Gastroesophageal sphincter (tissue), 4 donors: Measurements from ENCODE around the gene SP7. TPM values are rescaled to one million over a fixed set of nuclear protein-coding genes. Genes with fewer than 3 reads are reported as not detected.
"Not testable (repeated sequence)": the region's sequence is repeated elsewhere in the genome, so short reads cannot be mapped to it uniquely, and the experiment has no call there.

Experiments used
- ATAC-seq: fragments of 150-250 bp; one replicate; pipeline ENCODE4 v1.9.1; 2016; ENCODE audit warnings: mild to moderate bottlenecking, moderate library complexity
- H3K27ac ChIP-seq, 4 donors: fragments of 200-600 bp; sonication (generic) in 3 of 4; 1 replicate in 3 of 4; 2 replicates in 1 of 4; pipeline ENCODE4 v1.5.1; 2016 to 2019
- H3K27me3 ChIP-seq: fragments of 200-600 bp; sonication (generic); one replicate; pipeline ENCODE4 v1.5.1; 2019
- H3K36me3 ChIP-seq, 2 donors: fragments of 200-600 bp; sonication (generic); one replicate each; pipeline ENCODE4 v1.5.1; 2019; ENCODE audit warnings: control low read depth in 1 of 2
- H3K4me1 ChIP-seq, 3 donors: fragments of 200-600 bp; sonication (generic); 1 replicate in 2 of 3; 2 replicates in 1 of 3; pipeline ENCODE4 v1.5.1; 2016 to 2019; ENCODE audit warnings: control low read depth in 2 of 3
- H3K4me3 ChIP-seq, 2 donors: fragments of 200-600 bp; sonication (generic); one replicate each; pipeline ENCODE4 v1.5.1; 2019; ENCODE audit warnings: mild to moderate bottlenecking in 1 of 2, moderate library complexity in 1 of 2
- H3K9me3 ChIP-seq, 3 donors: fragments of 200-600 bp; sonication (generic); one replicate each; pipeline ENCODE4 v1.5.1; 2017 to 2019; ENCODE audit warnings: control low read depth in 2 of 3
- EP300 ChIP-seq: sonication (generic); formaldehyde crosslinking; IDR thresholded peaks from one replicate; pipeline ENCODE4 v1.6.1; 2017; ENCODE audit warnings: antibody characterized with exemption, mild to moderate bottlenecking
- POLR2A ChIP-seq, 2 donors: fragments of 450-650 bp; IDR thresholded peaks; one replicate each; pipeline ENCODE4 v1.6.1; 2017; ENCODE audit warnings: antibody characterized with exemption in 2 of 2, mild to moderate bottlenecking in 2 of 2, moderate library complexity in 1 of 2
- POLR2AphosphoS5 ChIP-seq: sonication (generic); formaldehyde crosslinking; IDR thresholded peaks from one replicate; pipeline ENCODE4 v1.6.1; 2017; ENCODE audit warnings: antibody characterized with exemption
- WGBS, 2 donors: methylation state at CpG; one replicate each; pipeline ENCODE4 v1.1.5; 2018; ENCODE audit warnings: low coverage in 1 of 2; 5-methylcytosine and 5-hydroxymethylcytosine counted together
- total RNA-seq, 4 donors: library from RNA; depleted of rRNA; stranded (reverse); fragments of >200 nt; gene quantifications; one replicate each; pipeline ENCODE4 v1.1.0, GENCODE V29; 2016
- TF ChIP-seq, protein P1 (sequence below), 4 experiments: fragments of 200-600 bp in 2 of 4; fragments of 450-650 bp in 2 of 4; sonication (generic) in 1 of 4; IDR thresholded peaks; one replicate each; pipeline ENCODE4 v1.5.1; 2017 to 2019; ENCODE audit warnings: antibody characterized with exemption in 4 of 4, mild to moderate bottlenecking in 2 of 4, moderate library complexity in 2 of 4

SP7 gene
- total RNA-seq, 4 donors from 2014 or later: not detected

DNA sequence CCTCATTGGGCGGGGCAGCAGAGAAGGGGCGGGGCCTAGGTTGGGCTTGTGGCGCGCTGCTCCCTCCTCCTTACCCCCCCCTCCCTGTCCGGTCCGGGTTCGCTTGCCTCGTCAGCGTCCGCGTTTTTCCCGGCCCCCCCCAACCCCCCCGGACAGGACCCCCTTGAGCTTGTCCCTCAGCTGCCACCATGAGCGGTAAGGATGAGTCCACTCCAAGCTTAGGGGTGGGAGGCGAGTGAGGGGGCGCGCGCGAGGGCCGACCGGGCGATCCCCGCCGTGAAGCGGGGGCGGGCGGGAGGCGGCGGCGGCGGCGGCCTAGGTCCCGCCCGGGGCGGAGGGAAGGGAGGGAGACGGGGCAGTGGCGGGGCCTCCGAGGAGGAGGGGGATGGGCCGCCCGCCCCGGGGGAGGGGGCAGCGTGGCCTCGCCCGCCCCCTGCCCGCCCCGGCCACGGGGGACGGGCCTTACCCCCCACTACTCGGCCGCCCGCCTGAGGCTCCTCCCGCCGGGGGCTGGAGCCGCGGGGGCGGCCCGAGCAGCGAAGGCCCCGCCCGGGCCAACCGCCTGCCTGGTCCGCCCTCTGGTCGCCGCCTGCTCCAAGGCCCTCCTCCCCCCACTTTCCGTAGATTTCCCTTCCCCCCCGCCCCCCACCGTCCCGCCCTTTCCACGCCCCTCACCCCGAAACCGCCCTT, 44.1 kb upstream of the SP7 start, which contains the start of gene SP1:
Gene SP1, plus strand, starts transcription at position 73 of the 690 bp plus-strand sequence. Its CDS starts 116 bp downstream, at position 189.
- TF ChIP-seq POLR2AphosphoS5: no peak
- peak; percentile 43 to 61 for TF ChIP-seq POLR2A (IDR thresholded peaks at IDR 0.05)
- peak; percentile 76 for ATAC-seq
- H3K4me1 ChIP-seq: peaks cover 9 to 50% (median 46%) of the 10 kb centered on the region in 3 donors
- peak within 1 kb of the TSS; percentile 95 to 100 (median 100) for H3K27ac ChIP-seq
- H3K4me3 ChIP-seq: peak within 1 kb of the TSS; percentile 57 to 86
- no peaks in the 10 kb centered on the region for H3K9me3 ChIP-seq
- peaks cover 0 to 39% of the 10 kb centered on the region in 2 donors for H3K36me3 ChIP-seq
- 0% methylated on average over 1 to 4 of the region's 71 CpGs for WGBS, 2 donors
- H3K27me3 ChIP-seq: no peaks in the 10 kb centered on the region

DNA sequence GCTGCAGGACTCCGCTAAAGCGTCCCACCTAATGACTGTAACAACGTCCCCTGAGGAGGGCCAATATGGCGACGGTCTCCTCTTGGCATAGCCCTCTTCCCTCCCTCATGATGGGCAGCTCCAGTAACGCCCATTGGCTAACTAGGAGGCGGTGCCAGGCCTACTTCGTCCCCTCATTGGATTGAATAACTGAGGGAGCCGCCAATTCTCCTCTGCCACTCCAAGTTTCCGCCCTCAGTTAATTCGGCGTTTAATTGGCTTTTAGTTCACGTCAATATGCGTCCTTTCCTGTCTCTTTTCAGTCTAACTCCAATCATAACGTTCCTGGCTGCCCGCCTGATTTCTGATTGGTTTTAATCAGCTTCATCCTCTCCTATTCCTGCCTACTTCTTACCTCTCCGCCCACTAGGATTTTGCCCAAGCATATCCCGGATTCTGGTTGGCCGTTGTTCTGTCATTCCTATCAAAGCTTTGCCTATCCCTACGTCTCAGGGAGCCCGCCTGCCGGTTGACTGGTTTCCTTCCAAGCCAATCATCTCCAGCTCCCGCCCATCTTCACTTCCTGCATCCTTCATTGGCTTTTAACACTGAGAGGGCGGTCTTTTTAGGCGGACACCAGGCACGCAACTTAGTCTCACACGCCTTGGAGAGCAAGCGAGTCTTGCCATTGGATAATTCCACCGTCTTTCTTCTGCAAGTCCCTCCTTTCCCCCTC, 43.4 kb upstream of the SP7 start:
- TF ChIP-seq POLR2AphosphoS5: peak; percentile 95
- TF ChIP-seq POLR2A (IDR thresholded peaks at IDR 0.05): peak; percentile 64 to 87
- TF ChIP-seq, protein P1, sequence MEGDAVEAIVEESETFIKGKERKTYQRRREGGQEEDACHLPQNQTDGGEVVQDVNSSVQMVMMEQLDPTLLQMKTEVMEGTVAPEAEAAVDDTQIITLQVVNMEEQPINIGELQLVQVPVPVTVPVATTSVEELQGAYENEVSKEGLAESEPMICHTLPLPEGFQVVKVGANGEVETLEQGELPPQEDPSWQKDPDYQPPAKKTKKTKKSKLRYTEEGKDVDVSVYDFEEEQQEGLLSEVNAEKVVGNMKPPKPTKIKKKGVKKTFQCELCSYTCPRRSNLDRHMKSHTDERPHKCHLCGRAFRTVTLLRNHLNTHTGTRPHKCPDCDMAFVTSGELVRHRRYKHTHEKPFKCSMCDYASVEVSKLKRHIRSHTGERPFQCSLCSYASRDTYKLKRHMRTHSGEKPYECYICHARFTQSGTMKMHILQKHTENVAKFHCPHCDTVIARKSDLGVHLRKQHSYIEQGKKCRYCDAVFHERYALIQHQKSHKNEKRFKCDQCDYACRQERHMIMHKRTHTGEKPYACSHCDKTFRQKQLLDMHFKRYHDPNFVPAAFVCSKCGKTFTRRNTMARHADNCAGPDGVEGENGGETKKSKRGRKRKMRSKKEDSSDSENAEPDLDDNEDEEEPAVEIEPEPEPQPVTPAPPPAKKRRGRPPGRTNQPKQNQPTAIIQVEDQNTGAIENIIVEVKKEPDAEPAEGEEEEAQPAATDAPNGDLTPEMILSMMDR (IDR thresholded peaks at IDR 0.05): no peak
- no peak for TF ChIP-seq EP300
- no peaks in the 10 kb centered on the region for H3K27me3 ChIP-seq

DNA sequence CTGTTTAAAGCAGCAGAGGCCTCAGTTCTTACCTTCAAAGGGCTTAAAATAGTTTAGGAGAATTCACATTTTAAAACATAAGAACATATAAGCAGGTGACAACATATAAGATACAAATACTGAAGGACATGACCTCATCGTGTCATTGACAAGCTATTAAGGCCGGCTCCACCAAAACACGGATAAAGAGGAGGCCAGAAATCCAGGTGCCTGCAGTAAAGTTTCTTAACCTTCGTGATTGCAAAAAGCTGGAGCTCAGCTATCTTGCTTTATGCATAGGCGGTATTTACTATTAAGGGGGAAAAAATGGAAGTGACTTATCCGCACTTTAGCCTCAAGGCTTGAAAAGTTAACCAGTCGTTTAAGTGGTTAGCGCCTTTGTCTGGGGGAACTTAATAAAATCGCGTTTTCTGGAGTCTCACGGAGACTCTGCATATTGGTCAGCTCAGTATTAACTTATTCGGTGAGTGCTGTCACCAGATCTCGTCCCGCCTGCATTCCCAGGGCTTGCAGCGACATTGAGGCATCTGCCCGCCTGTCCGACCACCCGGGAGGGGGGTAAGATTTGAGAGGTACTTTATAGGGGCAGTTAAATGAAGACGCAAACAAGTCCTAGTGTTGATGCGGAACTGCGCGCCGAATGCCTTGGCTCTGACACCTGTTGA, 42.7 kb upstream of the SP7 start:
- TF ChIP-seq EP300: no peak
- H3K27ac ChIP-seq: peak overlapping the region; percentile 85 to 99 (median 92)
- H3K36me3 ChIP-seq: peaks cover 0 to 25% of the 10 kb centered on the region in 2 donors
- H3K9me3 ChIP-seq: no peaks in the 10 kb centered on the region
- no peak for ATAC-seq
- no peaks in the 10 kb centered on the region for H3K27me3 ChIP-seq
- WGBS, 2 donors: 15 to 17% methylated on average over 12 to 23 of the region's 23 CpGs
- H3K4me3 ChIP-seq: peak overlapping the region; percentile 54 to 57
- peaks cover 9 to 36% (median 33%) of the 10 kb centered on the region in 3 donors for H3K4me1 ChIP-seq

More for the DNA sequence above, 43.4 kb upstream of the SP7 start:
- Histone ChIP-seq H3K4me1 (peaks cover 9 to 43% (median 40%) of the 10 kb centered on the region in 3 donors), H3K4me3 (peak overlapping the region; percentile 57 to 86), H3K9me3 (no peaks in the 10 kb centered on the region), H3K36me3 (peaks cover 0 to 32% of the 10 kb centered on the region in 2 donors), H3K27ac (peak overlapping the region; percentile 85 to 100 (median 100))
- peak; percentile 89 for ATAC-seq
- WGBS, 2 donors: 0 to 1% methylated on average over 14 to 28 of the region's 29 CpGs

DNA sequence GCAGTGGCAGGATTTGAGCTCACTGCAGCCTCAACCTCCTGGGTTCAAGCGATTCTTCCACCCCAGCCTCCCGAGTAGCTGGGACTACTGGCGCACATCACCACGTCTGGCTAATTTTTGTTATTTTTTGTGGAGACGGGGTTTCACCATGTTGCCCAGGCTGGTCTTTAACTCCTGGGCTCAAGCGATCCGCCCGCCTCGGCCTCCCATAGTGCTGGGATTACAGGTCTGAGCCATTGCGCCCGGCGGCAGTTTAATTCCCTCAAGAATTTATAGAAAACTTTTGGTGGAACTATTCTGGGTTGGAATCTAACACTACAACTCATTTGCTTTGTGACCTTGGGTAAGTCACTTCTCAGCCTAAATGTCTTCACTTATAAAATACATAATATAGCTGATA, 42.1 kb upstream of the SP7 start:
- ATAC-seq: no peak
- 93 to 96% methylated on average over 4 to 6 of the region's 12 CpGs for WGBS, 2 donors
- Histone ChIP-seq H3K27me3 (no peaks in the 10 kb centered on the region), H3K4me1 (peaks cover 7 to 29% (median 27%) of the 10 kb centered on the region in 3 donors), H3K36me3 (peaks cover 0 to 18% of the 10 kb centered on the region in 2 donors), H3K27ac (peak overlapping the region in 3 of 4 donors; percentile 88 to 99 (median 95)), H3K4me3 (no peak overlapping the region), H3K9me3 (no peaks in the 10 kb centered on the region)
- TF ChIP-seq EP300: no peak
- TF ChIP-seq, protein P1 (IDR thresholded peaks at IDR 0.05): no peak
- no peak for TF ChIP-seq POLR2AphosphoS5
- no peak for TF ChIP-seq POLR2A (IDR thresholded peaks at IDR 0.05)

DNA sequence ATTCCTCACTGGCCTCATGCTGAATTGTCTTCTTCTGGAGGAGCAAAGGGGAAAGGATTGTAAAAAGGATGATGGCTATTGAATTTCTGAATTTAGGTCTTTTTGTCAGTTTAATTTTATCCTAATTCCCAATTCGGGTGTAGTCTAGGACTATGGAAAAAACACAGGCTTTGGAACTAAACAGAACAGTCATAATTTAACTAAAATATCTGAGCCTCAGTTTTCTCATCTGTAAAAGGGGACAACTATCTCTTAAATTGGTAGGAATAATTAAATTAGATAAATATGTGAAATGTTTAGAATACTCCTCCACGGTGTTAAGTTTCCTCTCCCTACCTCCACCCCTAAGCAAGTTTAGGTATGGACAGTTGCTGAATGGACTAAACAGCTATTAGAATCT, 40.6 kb upstream of the SP7 start:
- Histone ChIP-seq H3K36me3 (peaks cover 0 to 4% of the 10 kb centered on the region in 2 donors), H3K9me3 (no peaks in the 10 kb centered on the region), H3K4me3 (no peak overlapping the region), H3K27ac (no peak overlapping the region), H3K27me3 (no peaks in the 10 kb centered on the region), H3K4me1 (peaks cover 5 to 25% (median 12%) of the 10 kb centered on the region in 3 donors)
- no peak for TF ChIP-seq EP300
- WGBS, 2 donors: 86 to 88% methylated on average over 2 of the region's 2 CpGs
- no peak for ATAC-seq

DNA sequence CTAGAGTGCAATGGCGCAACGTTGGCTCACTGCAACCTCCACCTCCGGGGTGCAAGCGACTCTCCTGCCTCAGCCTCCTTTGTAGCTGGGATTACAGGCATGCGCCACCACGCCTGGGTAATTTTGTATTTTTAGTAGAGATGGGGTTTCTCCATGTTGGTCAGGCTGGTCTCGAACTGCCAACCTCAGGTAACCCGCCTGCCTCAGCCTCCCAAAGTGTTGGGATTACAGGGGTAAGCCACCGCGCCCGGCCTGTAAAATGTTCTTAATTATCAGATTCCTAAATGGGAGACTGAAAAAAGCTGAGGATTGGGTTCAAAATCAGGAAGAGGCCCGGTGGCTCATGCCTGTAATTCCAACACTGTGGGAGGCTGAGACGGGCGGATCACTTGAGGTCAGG, 38.1 kb upstream of the SP7 start:
- Histone ChIP-seq H3K27ac (peak overlapping the region in 1 of 4 donors; percentile 10), H3K4me1 (peaks cover 0 to 34% (median 12%) of the 10 kb centered on the region in 3 donors)
- H3K4me3 ChIP-seq, ATAC-seq, H3K9me3 ChIP-seq, H3K27me3 ChIP-seq, H3K36me3 ChIP-seq: not testable (repeated sequence)
- 86 to 94% methylated on average over 3 to 10 of the region's 14 CpGs for WGBS, 2 donors

DNA sequence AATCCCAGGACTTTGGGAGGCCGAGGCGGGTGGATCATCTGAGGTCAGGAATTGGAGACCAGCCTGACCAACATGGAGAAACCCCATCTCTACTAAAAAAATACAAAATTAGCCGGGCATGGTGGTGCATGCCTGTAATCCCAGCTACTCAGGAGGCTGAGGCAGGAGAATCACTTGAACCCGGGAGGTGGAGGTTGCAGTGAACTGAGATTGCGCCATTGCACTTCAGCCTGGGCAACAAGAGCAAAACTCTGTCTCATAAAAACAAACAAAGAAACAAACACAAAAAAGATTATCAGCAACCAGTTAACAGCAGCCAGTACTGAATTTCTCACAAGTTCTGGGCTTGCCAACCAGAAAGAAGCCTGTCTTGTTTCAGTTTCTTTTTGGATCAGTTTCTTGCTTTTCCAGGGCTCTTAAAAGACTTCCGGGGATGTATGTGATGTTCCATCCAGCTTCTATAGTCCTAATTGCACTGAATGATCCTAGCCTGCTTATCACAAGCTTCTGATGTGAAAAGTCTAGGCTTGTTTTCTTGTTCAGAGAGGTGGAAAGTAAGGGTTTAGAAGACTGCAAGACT, 37.5 kb upstream of the SP7 start:
- H3K4me1 ChIP-seq: peaks cover 0 to 30% (median 8%) of the 10 kb centered on the region in 3 donors
- H3K9me3 ChIP-seq, H3K36me3 ChIP-seq, H3K27me3 ChIP-seq, ATAC-seq, H3K4me3 ChIP-seq: not testable (repeated sequence)
- 53 to 67% methylated on average over 2 to 4 of the region's 6 CpGs for WGBS, 2 donors
- peak overlapping the region in 1 of 4 donors; percentile 10 for H3K27ac ChIP-seq
